ENCODE results near the gene CDH4. TPM values are rescaled to one million over a fixed set of nuclear protein-coding genes. Genes with fewer than 3 reads are reported as not detected.

The CDH4 gene
- total and polyA plus RNA-seq, 12 donors: 0.04 to 0.25 (median 0.08) TPM; not detected in 5

- 84 to 85% methylated on average over 33 of the region's 33 CpGs for WGBS, 2 donors
Measured at GRCh38 chr20:61861054-61861841, 609.2 kb downstream of the CDH4 start.

GRCh38 chr20:61861858-61862257 is 609.8 kb downstream of the CDH4 start:
- Histone ChIP-seq H3K9me3 (peaks cover 0 to 3% (median 0%) of the 10 kb centered on the region in 11 donors), H3K36me3 (no peaks in the 10 kb centered on the region), H3K27ac (no peak overlapping the region), H3K4me3 (no peak overlapping the region), H3K4me1 (no peaks in the 10 kb centered on the region), H3K27me3 (peaks cover 0 to 34% (median 0%) of the 10 kb centered on the region in 7 donors)
- WGBS, 2 donors: 91 to 93% methylated on average over 15 of the region's 15 CpGs
- TF ChIP-seq CTCF (IDR thresholded peaks at IDR 0.05): no peak
- intact Hi-C loops (cut with DNase I): no loop called here
- DNase-seq (no peak), ATAC-seq (no peak)

More at GRCh38 chr20:61861054-61861841, 609.2 kb downstream of the CDH4 start:
- Histone ChIP-seq H3K4me3 (no peak overlapping the region), H3K4me1 (no peaks in the 10 kb centered on the region), H3K27me3 (peaks cover 0 to 30% (median 0%) of the 10 kb centered on the region in 7 donors), H3K36me3 (no peaks in the 10 kb centered on the region), H3K27ac (no peak overlapping the region), H3K9me3 (peaks cover 0 to 3% (median 0%) of the 10 kb centered on the region in 11 donors)
- ATAC-seq (no peak), DNase-seq (no peak)
- intact Hi-C loops (cut with DNase I): no loop called here
- no peak for TF ChIP-seq CTCF (IDR thresholded peaks at IDR 0.05)

GRCh38 chr20:61862881-61863280 is 610.8 kb downstream of the CDH4 start:
- intact Hi-C loops (cut with DNase I): no loop called here
- no peak overlapping the region for H3K27ac ChIP-seq
- H3K4me3 ChIP-seq: no peak overlapping the region
- WGBS, 2 donors: 70 to 81% methylated on average over 13 of the region's 13 CpGs
- ATAC-seq: no peak
- no peak for DNase-seq
- H3K27me3 ChIP-seq: peaks cover 0 to 38% (median 1%) of the 10 kb centered on the region in 7 donors
- peaks cover 0 to 3% (median 0%) of the 10 kb centered on the region in 11 donors for H3K9me3 ChIP-seq
- H3K36me3 ChIP-seq: no peaks in the 10 kb centered on the region
- H3K4me1 ChIP-seq: no peaks in the 10 kb centered on the region
- TF ChIP-seq CTCF (IDR thresholded peaks at IDR 0.05): no peak

GRCh38 chr20:61864481-61864880 is 612.4 kb downstream of the CDH4 start:
- TF ChIP-seq CTCF (IDR thresholded peaks at IDR 0.05): no peak
- DNase-seq: no peak

More at GRCh38 chr20:61864481-61864880, 612.4 kb downstream of the CDH4 start:
- Histone ChIP-seq H3K27ac (no peak overlapping the region), H3K27me3 (peaks cover 0 to 48% (median 10%) of the 10 kb centered on the region in 7 donors), H3K9me3 (peaks cover 0 to 3% (median 0%) of the 10 kb centered on the region in 11 donors), H3K36me3 (no peaks in the 10 kb centered on the region), H3K4me1 (no peaks in the 10 kb centered on the region), H3K4me3 (no peak overlapping the region)
- 84% methylated on average over 12 of the region's 12 CpGs for WGBS, 2 donors
- intact Hi-C loops (cut with DNase I): no loop called here
- ATAC-seq: no peak

Measured in heart right ventricle (tissue), 16 donors.